HG03108 (cell line): ENCODE data around the gene ERC2.

Experiments used
- ATAC-seq: cut with Tn5 transposase; IDR thresholded peaks from one replicate; pipeline ENCODE4 v1.9.1; 2021; ENCODE audit warnings: moderate library complexity; ENCODE audit not compliant: unreplicated experiment

Gene ERC2

GRCh38 chr3:55723653-55724406 is 744.4 kb downstream of the ERC2 start:
- ATAC-seq: no peak

- no peak for ATAC-seq
These were observed 746.4 kb downstream of the ERC2 start for GRCh38 chr3:55721716-55722484.

- no peak for ATAC-seq
These were observed 747.7 kb downstream of the ERC2 start for GRCh38 chr3:55720614-55721013.

GRCh38 chr3:55719508-55719907 is 748.8 kb downstream of the ERC2 start:
- no peak for ATAC-seq

- no peak for ATAC-seq
These were observed 749.3 kb downstream of the ERC2 start for GRCh38 chr3:55719006-55719405.

- no peak for ATAC-seq
These were observed 749.7 kb downstream of the ERC2 start for GRCh38 chr3:55718521-55718921.

- ATAC-seq: no peak
These were observed 750.2 kb downstream of the ERC2 start for GRCh38 chr3:55718074-55718473.

GRCh38 chr3:55717481-55717880 is 750.8 kb downstream of the ERC2 start:
- ATAC-seq: no peak

GRCh38 chr3:55716611-55717225 is 751.5 kb downstream of the ERC2 start:
- ATAC-seq: no peak

GRCh38 chr3:55716044-55716443 is 752.2 kb downstream of the ERC2 start:
- no peak for ATAC-seq

GRCh38 chr3:55714057-55714456 is 754.2 kb downstream of the ERC2 start:
- no peak for ATAC-seq

- ATAC-seq: no peak
These were observed 756.6 kb downstream of the ERC2 start for GRCh38 chr3:55711646-55712045.

GRCh38 chr3:55709411-55710012 is 758.8 kb downstream of the ERC2 start:
- ATAC-seq: no peak

GRCh38 chr3:55708921-55709320 is 759.3 kb downstream of the ERC2 start:
- no peak for ATAC-seq

- ATAC-seq: no peak
These were observed 760.0 kb downstream of the ERC2 start for GRCh38 chr3:55708242-55708641.

GRCh38 chr3:55704521-55704920 is 763.7 kb downstream of the ERC2 start:
- no peak for ATAC-seq

- no peak for ATAC-seq
These were observed 765.4 kb downstream of the ERC2 start for GRCh38 chr3:55702822-55703221.

GRCh38 chr3:55701997-55702396 is 766.3 kb downstream of the ERC2 start:
- ATAC-seq: no peak

GRCh38 chr3:55698831-55699230 is 769.4 kb downstream of the ERC2 start:
- no peak for ATAC-seq

- no peak for ATAC-seq
These were observed 770.9 kb downstream of the ERC2 start for GRCh38 chr3:55697177-55697865.
